SK-N-SH (cell line): ENCODE measurements around the gene GRM5. TPM values are rescaled to one million over a fixed set of nuclear protein-coding genes. Genes with fewer than 3 reads are reported as not detected.

Experiments used
- CTCF ChIA-PET: fragments of 300-600, 350-600 bp; formaldehyde crosslinking; extraction: SDS; loops from one replicate; lab custom pipeline; 2021; lab: Yijun Ruan, JAX
- POLR2A ChIA-PET: fragments of 350-600 bp; sonication (Branson Sonifier 250); formaldehyde crosslinking; extraction: SDS; loops from one replicate; lab custom pipeline; 2020; ENCODE audit warnings: antibody characterized with exemption, inconsistent platforms; lab: Yijun Ruan, JAX
- DNase-seq: peaks from one replicate; pipeline ENCODE4 v3.0.0; 2012
- H2AFZ ChIP-seq: fragments of 200-600 bp; sonication (generic); 2 replicates; pipeline ENCODE4 v1.8.1; 2016; ENCODE audit warnings: antibody characterized with exemption, mild to moderate bottlenecking, low read depth
- H3F3A ChIP-seq: fragments of 200-600 bp; sonication (generic); replicated peaks from 2 replicates; pipeline ENCODE3; 2016; ENCODE audit warnings: antibody characterized with exemption, mild to moderate bottlenecking; ENCODE audit not compliant: insufficient read depth
- H3K27ac ChIP-seq, 2 experiments: fragments of 200-500 bp in 1 of 2; fragments of 200-600 bp in 1 of 2; sonication (Bioruptor generic) in 1 of 2; sonication (generic), shearing (Covaris generic) in 1 of 2; 2 replicates each; pipeline versions ENCODE4 v1.5.1 to v1.6.1; 2014 to 2016; ENCODE audit warnings: low read depth in 2 of 2, inconsistent platforms in 1 of 2, low read length in 1 of 2, mild to moderate bottlenecking in 1 of 2, mixed read lengths in 1 of 2
- H3K27me3 ChIP-seq: fragments of 200-600 bp; sonication (generic), shearing (Covaris generic); 2 replicates; pipeline ENCODE4 v1.6.1; 2016; ENCODE audit warnings: mixed run types; ENCODE audit not compliant: insufficient read depth
- H3K36me3 ChIP-seq, 2 experiments: fragments of 200-500 bp in 1 of 2; fragments of 200-600 bp in 1 of 2; sonication (Bioruptor generic) in 1 of 2; sonication (generic) in 1 of 2; replicated peaks in 1 of 2; 2 replicates each; pipeline versions ENCODE3 to v1.5.1; 2014 to 2016; ENCODE audit warnings: low read length in 1 of 2, mild to moderate bottlenecking in 1 of 2; ENCODE audit not compliant: insufficient read depth in 2 of 2, control insufficient read depth in 1 of 2
- H3K4me1 ChIP-seq, 2 experiments: fragments of 200-500 bp in 1 of 2; fragments of 200-600 bp in 1 of 2; sonication (Bioruptor generic) in 1 of 2; sonication (generic), shearing (Covaris generic) in 1 of 2; 2 replicates each; pipeline versions ENCODE4 v1.5.1 to v1.6.1; 2014 to 2016; ENCODE audit warnings: low read depth in 1 of 2, low read length in 1 of 2, mixed run types in 1 of 2; ENCODE audit not compliant: insufficient read depth in 2 of 2, control insufficient read depth in 1 of 2
- H3K4me2 ChIP-seq: fragments of 200-600 bp; sonication (generic), shearing (Covaris generic); 2 replicates; pipeline ENCODE4 v1.6.1; 2017; ENCODE audit warnings: mixed run types
- H3K4me3 ChIP-seq, 2 experiments: fragments of 200-500 bp in 1 of 2; fragments of 200-600 bp in 1 of 2; sonication (Bioruptor generic) in 1 of 2; sonication (generic), shearing (Covaris generic) in 1 of 2; 2 replicates each; pipeline versions ENCODE4 v1.5.1 to v1.8.1; 2014 to 2016; ENCODE audit warnings: low read depth in 2 of 2, inconsistent platforms in 1 of 2, low read length in 1 of 2, mild to moderate bottlenecking in 1 of 2, mixed read lengths in 1 of 2, moderate library complexity in 1 of 2
- H3K79me2 ChIP-seq: fragments of 200-600 bp; sonication (generic); 2 replicates; pipeline ENCODE4 v1.8.1; 2017; ENCODE audit warnings: mild to moderate bottlenecking; ENCODE audit not compliant: insufficient read depth
- H3K9ac ChIP-seq: fragments of 200-600 bp; sonication (generic); 2 replicates; pipeline ENCODE4 v1.6.1; 2017; ENCODE audit warnings: mixed run types
- H3K9me2 ChIP-seq: fragments of 200-600 bp; sonication (generic); 2 replicates; pipeline ENCODE4 v1.6.1; 2017; ENCODE audit warnings: mixed run types
- H3K9me3 ChIP-seq: fragments of 200-600 bp; sonication (generic); 2 replicates; pipeline ENCODE4 v1.6.1; 2017; ENCODE audit warnings: mixed run types, mild to moderate bottlenecking, moderate library complexity
- H4K20me1 ChIP-seq: fragments of 200-600 bp; sonication (generic); 2 replicates; pipeline ENCODE4 v1.6.1; 2017; ENCODE audit warnings: mild to moderate bottlenecking, mixed run types; ENCODE audit not compliant: insufficient read depth
- ELF1 ChIP-seq: IDR thresholded peaks from 2 replicates; pipeline ENCODE4 v1.4.0; 2012
- EP300 ChIP-seq, 2 experiments: IDR thresholded peaks; 2 replicates each; pipeline versions ENCODE4 v1.4.0 to v1.6.1; 2012; ENCODE audit warnings: borderline replicate concordance in 1 of 2, low read depth in 1 of 2, low read length in 1 of 2
- FOSL2 ChIP-seq: IDR thresholded peaks from 2 replicates; pipeline ENCODE4 v1.4.0; 2012; ENCODE audit warnings: low read depth, mild to moderate bottlenecking, moderate library complexity, borderline replicate concordance
- FOXJ3 ChIP-seq: sonication (generic); formaldehyde crosslinking; IDR thresholded peaks from 2 replicates; pipeline ENCODE4 v1.5.1; 2020; ENCODE audit warnings: mild to moderate bottlenecking, missing genetic modification reagents
- FOXM1 ChIP-seq: IDR thresholded peaks from 2 replicates; pipeline ENCODE4 v1.4.0; 2012; ENCODE audit warnings: low read depth, mild to moderate bottlenecking
- GABPA ChIP-seq: IDR thresholded peaks from 2 replicates; pipeline ENCODE4 v1.4.0; 2012; ENCODE audit warnings: low read depth, mild to moderate bottlenecking
- JUND ChIP-seq: IDR thresholded peaks from 2 replicates; pipeline ENCODE4 v1.4.0; 2012
- MXI1 ChIP-seq: IDR thresholded peaks from 2 replicates; pipeline ENCODE4 v1.6.1; 2012; ENCODE audit warnings: mild to moderate bottlenecking, low read depth, low read length, improper control_type of control experiment
- NRF1 ChIP-seq: IDR thresholded peaks from 2 replicates; pipeline ENCODE4 v1.6.1; 2012; ENCODE audit warnings: low read depth, mild to moderate bottlenecking, low read length
- POLR2AphosphoS5 ChIP-seq: IDR thresholded peaks from 2 replicates; pipeline ENCODE4 v1.6.1; 2012; ENCODE audit warnings: low read depth, low read length
- RAD21 ChIP-seq: IDR thresholded peaks from 2 replicates; pipeline ENCODE4 v1.6.1; 2012; ENCODE audit warnings: mild to moderate bottlenecking, low read length
- RCOR1 ChIP-seq: fragments of 150-350 bp; IDR thresholded peaks from 2 replicates; pipeline ENCODE4 v1.6.1; 2017; ENCODE audit warnings: antibody characterized with exemption, low read length
- RXRA ChIP-seq: IDR thresholded peaks from 2 replicates; pipeline ENCODE4 v1.4.0; 2012; ENCODE audit warnings: low read depth, mild to moderate bottlenecking, borderline replicate concordance
- SMC3 ChIP-seq: IDR thresholded peaks from 2 replicates; pipeline ENCODE4 v1.6.1; 2012; ENCODE audit warnings: low read depth, low read length, improper control_type of control experiment
- TAF1 ChIP-seq: IDR thresholded peaks from 2 replicates; pipeline ENCODE4 v1.6.1; 2012; ENCODE audit warnings: low read depth, mild to moderate bottlenecking, low read length, moderate library complexity, borderline replicate concordance
- TCF12 ChIP-seq: IDR thresholded peaks from 2 replicates; pipeline ENCODE4 v1.4.0; 2012
- TEAD4 ChIP-seq: IDR thresholded peaks from 2 replicates; pipeline ENCODE4 v1.4.0; 2012; ENCODE audit warnings: mild to moderate bottlenecking, borderline replicate concordance; ENCODE audit not compliant: insufficient read depth
- YY1 ChIP-seq: IDR thresholded peaks from 2 replicates; pipeline ENCODE4 v1.4.0; 2012; ENCODE audit warnings: low read depth, mild to moderate bottlenecking
- WGBS: methylation state at CpG from one replicate; pipeline ENCODE4 v1.1.6; 2017; ENCODE audit warnings: low lambda C conversion rate; 5-methylcytosine and 5-hydroxymethylcytosine counted together
- polyA plus RNA-seq, 3 experiments: library from polyadenylated mRNA; depleted of rRNA; stranded (reverse); fragments of >200 nt; gene quantifications; 2 replicates each; pipeline ENCODE4 v1.2.3, GENCODE V29; 2012
- TF ChIP-seq, protein P1 (sequence below): fragments of 150-350 bp; IDR thresholded peaks from 2 replicates; pipeline ENCODE4 v1.6.1; 2016; ENCODE audit warnings: mild to moderate bottlenecking, low read depth, low read length
- TF ChIP-seq, protein P2 (sequence below): IDR thresholded peaks from 2 replicates; pipeline ENCODE4; 2012
- TF ChIP-seq, protein P3 (sequence below): fragments of 200-600 bp; sonication (generic); IDR thresholded peaks from 2 replicates; pipeline ENCODE4 v1.6.1; 2017; ENCODE audit warnings: antibody characterized with exemption, mild to moderate bottlenecking, moderate library complexity
- TF ChIP-seq, protein P4 (sequence below): fragments of 150-350 bp; IDR thresholded peaks from 2 replicates; pipeline ENCODE4 v1.6.1; 2017; ENCODE audit warnings: antibody characterized with exemption, low read length, low read depth, borderline replicate concordance
- TF ChIP-seq, protein P5 (sequence below): IDR thresholded peaks from 2 replicates; pipeline ENCODE4 v1.4.0; 2012; ENCODE audit warnings: low read depth, borderline replicate concordance
- TF ChIP-seq, protein P6 (sequence below): IDR thresholded peaks from 2 replicates; pipeline ENCODE4 v1.4.0; 2012; ENCODE audit warnings: low read depth, borderline replicate concordance

GRM5 gene
- polyA plus RNA-seq, 1 of the 3 experiments (the other 2 are of a cell fraction) = not detected

DNA sequence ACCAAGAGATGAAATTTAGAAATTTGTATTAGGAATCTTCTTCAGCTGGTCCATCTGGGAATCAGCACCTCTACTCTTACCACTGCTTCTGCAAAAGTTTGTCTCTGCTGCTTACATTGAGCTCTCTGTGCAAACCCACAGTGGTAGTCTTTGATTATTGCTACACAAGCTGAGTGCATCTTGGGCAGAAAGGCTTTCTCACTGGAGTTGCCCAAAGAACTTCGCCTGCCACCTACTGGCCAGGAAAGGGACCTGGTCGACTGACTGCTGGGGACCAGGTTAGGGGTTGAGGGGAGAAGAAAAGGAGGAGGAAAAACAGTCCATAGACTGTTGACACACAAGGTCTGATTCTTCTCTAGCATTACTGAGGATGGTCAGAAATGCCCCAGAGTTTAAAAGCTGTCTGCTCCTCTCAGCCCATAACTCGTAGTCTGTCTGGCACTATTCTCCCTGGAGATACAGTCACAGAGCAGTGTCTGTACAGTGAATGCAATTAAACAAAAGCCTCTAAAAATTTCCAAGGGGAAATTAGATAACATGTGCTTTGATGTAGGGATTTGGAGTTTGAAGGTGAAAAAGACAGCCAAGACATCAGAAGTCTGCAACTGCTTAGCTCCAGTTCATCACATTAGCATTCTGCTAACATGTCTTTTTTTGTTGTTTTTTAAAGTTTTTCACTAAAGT is 513.3 kb downstream of the GRM5 start:
- TF ChIP-seq, protein P1, sequence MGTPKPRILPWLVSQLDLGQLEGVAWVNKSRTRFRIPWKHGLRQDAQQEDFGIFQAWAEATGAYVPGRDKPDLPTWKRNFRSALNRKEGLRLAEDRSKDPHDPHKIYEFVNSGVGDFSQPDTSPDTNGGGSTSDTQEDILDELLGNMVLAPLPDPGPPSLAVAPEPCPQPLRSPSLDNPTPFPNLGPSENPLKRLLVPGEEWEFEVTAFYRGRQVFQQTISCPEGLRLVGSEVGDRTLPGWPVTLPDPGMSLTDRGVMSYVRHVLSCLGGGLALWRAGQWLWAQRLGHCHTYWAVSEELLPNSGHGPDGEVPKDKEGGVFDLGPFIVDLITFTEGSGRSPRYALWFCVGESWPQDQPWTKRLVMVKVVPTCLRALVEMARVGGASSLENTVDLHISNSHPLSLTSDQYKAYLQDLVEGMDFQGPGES = no peak
- no peak for TF ChIP-seq TEAD4
- TF ChIP-seq FOSL2 = no peak
- no peak for TF ChIP-seq TCF12
- TF ChIP-seq POLR2AphosphoS5 = no peak
- TF ChIP-seq ELF1 = no peak
- TF ChIP-seq RXRA = no peak
- no peak for TF ChIP-seq MXI1
- TF ChIP-seq RCOR1 = no peak
- peak; percentile 54 for TF ChIP-seq SMC3
- TF ChIP-seq, protein P2, sequence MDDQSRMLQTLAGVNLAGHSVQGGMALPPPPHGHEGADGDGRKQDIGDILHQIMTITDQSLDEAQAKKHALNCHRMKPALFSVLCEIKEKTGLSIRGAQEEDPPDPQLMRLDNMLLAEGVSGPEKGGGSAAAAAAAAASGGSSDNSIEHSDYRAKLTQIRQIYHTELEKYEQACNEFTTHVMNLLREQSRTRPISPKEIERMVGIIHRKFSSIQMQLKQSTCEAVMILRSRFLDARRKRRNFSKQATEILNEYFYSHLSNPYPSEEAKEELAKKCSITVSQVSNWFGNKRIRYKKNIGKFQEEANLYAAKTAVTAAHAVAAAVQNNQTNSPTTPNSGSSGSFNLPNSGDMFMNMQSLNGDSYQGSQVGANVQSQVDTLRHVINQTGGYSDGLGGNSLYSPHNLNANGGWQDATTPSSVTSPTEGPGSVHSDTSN = no peak
- TF ChIP-seq FOXJ3 (CRISPR knock-in tag) = no peak
- no peak for TF ChIP-seq TAF1
- TF ChIP-seq, protein P3, sequence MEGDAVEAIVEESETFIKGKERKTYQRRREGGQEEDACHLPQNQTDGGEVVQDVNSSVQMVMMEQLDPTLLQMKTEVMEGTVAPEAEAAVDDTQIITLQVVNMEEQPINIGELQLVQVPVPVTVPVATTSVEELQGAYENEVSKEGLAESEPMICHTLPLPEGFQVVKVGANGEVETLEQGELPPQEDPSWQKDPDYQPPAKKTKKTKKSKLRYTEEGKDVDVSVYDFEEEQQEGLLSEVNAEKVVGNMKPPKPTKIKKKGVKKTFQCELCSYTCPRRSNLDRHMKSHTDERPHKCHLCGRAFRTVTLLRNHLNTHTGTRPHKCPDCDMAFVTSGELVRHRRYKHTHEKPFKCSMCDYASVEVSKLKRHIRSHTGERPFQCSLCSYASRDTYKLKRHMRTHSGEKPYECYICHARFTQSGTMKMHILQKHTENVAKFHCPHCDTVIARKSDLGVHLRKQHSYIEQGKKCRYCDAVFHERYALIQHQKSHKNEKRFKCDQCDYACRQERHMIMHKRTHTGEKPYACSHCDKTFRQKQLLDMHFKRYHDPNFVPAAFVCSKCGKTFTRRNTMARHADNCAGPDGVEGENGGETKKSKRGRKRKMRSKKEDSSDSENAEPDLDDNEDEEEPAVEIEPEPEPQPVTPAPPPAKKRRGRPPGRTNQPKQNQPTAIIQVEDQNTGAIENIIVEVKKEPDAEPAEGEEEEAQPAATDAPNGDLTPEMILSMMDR = peak; percentile 70
- no peak for TF ChIP-seq YY1
- TF ChIP-seq NRF1 = no peak
- TF ChIP-seq, protein P4, sequence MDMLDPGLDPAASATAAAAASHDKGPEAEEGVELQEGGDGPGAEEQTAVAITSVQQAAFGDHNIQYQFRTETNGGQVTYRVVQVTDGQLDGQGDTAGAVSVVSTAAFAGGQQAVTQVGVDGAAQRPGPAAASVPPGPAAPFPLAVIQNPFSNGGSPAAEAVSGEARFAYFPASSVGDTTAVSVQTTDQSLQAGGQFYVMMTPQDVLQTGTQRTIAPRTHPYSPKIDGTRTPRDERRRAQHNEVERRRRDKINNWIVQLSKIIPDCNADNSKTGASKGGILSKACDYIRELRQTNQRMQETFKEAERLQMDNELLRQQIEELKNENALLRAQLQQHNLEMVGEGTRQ = no peak
- TF ChIP-seq GABPA = no peak
- peak; percentile 67 for TF ChIP-seq RAD21
- no peak for TF ChIP-seq JUND
- TF ChIP-seq, protein P5, sequence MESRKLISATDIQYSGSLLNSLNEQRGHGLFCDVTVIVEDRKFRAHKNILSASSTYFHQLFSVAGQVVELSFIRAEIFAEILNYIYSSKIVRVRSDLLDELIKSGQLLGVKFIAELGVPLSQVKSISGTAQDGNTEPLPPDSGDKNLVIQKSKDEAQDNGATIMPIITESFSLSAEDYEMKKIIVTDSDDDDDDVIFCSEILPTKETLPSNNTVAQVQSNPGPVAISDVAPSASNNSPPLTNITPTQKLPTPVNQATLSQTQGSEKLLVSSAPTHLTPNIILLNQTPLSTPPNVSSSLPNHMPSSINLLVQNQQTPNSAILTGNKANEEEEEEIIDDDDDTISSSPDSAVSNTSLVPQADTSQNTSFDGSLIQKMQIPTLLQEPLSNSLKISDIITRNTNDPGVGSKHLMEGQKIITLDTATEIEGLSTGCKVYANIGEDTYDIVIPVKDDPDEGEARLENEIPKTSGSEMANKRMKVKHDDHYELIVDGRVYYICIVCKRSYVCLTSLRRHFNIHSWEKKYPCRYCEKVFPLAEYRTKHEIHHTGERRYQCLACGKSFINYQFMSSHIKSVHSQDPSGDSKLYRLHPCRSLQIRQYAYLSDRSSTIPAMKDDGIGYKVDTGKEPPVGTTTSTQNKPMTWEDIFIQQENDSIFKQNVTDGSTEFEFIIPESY = no peak
- TF ChIP-seq FOXM1 = no peak
- TF ChIP-seq EP300 (IDR thresholded peaks at IDR 0.05; ENCODE audit: borderline replicate concordance in 1 of 2, low read depth in 1 of 2, low read length in 1 of 2) = no peak
- TF ChIP-seq, protein P6, sequence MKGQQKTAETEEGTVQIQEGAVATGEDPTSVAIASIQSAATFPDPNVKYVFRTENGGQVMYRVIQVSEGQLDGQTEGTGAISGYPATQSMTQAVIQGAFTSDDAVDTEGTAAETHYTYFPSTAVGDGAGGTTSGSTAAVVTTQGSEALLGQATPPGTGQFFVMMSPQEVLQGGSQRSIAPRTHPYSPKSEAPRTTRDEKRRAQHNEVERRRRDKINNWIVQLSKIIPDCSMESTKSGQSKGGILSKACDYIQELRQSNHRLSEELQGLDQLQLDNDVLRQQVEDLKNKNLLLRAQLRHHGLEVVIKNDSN = no peak
- Histone ChIP-seq H3K4me1 (peaks cover 0 to 9% of the 10 kb centered on the region in 2 experiments; a peak in 1 of 4 replicates), H3K4me2 (no peak overlapping the region), H3K79me2 (no peaks in the 10 kb centered on the region), H3K9ac (no peak overlapping the region), H3K27ac (no peak overlapping the region; a peak in 1 of 4 replicates), H2AFZ (peak overlapping the region; percentile 32), H4K20me1 (no peaks in the 10 kb centered on the region), H3K36me3 (no peaks in the 10 kb centered on the region), H3F3A (peaks cover 25% of the 10 kb centered on the region), H3K9me2 (no peaks in the 10 kb centered on the region), H3K27me3 (no peaks in the 10 kb centered on the region), H3K4me3 (no peak overlapping the region), H3K9me3 (no peaks in the 10 kb centered on the region)
- ChIA-PET CTCF (interaction anchor here (0.6 to 2.4 kb wide), 20 partner anchors 9 to 1200 kb away, joined by 3 to 16 read pairs (median 4); no protein-coding TSS in a partner anchor), POLR2A (no interaction called here)
- WGBS = 29% methylated on average over 3 of the region's 3 CpGs
- DNase-seq = peak; percentile 23
